ENCODE measurements around the gene BIVM. TPM values are rescaled to one million over a fixed set of nuclear protein-coding genes. Genes with fewer than 3 reads are reported as not detected.

Gene BIVM
- 14.9 and 22.0 TPM in 2 replicates for total RNA-seq

GRCh38 chr13:102798581-102799425, at the start of gene BIVM, which contains the start of gene POGLUT2:
Gene BIVM (plus strand): TSS chr13:102799119. CDS start chr13:102807268, 8,149 bp downstream.
Gene POGLUT2 (minus strand): TSS chr13:102798976. CDS start chr13:102798670, 306 bp downstream.

GRCh38 chr13:102773441-102774213, 25.3 kb upstream of the BIVM start, which contains the start of gene TEX30:
Gene TEX30 (minus strand): TSS chr13:102773786. CDS start chr13:102770026, 3,760 bp downstream.

GRCh38 chr13:102845630-102846260, 46.8 kb downstream of the BIVM start, which contains the start of gene ERCC5:
Gene ERCC5 (plus strand): TSS chr13:102846032. CDS start chr13:102846267, 235 bp downstream.

Other genes with a start within 250 kb of the BIVM start
- 54.7 and 62.3 TPM in 2 replicates for gene TPP2, start 202.1 kb upstream of the BIVM start, total RNA-seq
- gene METTL21C, start 104.1 kb upstream of the BIVM start, total RNA-seq, result not detected in 2 replicates
- 12.6 and 18.2 TPM in 2 replicates for gene TEX30, start 25.3 kb upstream of the BIVM start, total RNA-seq
- gene POGLUT2, start 143 bp upstream of the BIVM start, total RNA-seq, result 16.2 and 20.0 TPM in 2 replicates
- 85.0 and 97.6 TPM in 2 replicates for gene ERCC5, start 46.9 kb downstream of the BIVM start, total RNA-seq